22Rv1 (cell line): ENCODE results near the gene TREH.

Source experiments
- H3K27ac ChIP-seq: fragments of 450-650 bp; 2 replicates; pipeline ENCODE4 v1.5.1; 2017
- CTCF ChIP-seq: fragments of 450-650 bp; IDR thresholded peaks from 2 replicates; pipeline ENCODE4 v1.5.1; 2017; ENCODE audit warnings: mild to moderate bottlenecking
- ZFX ChIP-seq: fragments of 450-650 bp; IDR thresholded peaks from 2 replicates; pipeline ENCODE4 v1.6.1; 2017; ENCODE audit warnings: antibody characterized with exemption, borderline replicate concordance

The TREH gene

GRCh38 chr11:118609380-118610224, 69.8 kb downstream of the TREH start:
- no peak for TF ChIP-seq ZFX
- no peak for TF ChIP-seq CTCF
- no peak overlapping the region for H3K27ac ChIP-seq

GRCh38 chr11:118608360-118609227, 70.9 kb downstream of the TREH start:
- TF ChIP-seq CTCF (no peak), ZFX (no peak)
- no peak overlapping the region for H3K27ac ChIP-seq

DNA sequence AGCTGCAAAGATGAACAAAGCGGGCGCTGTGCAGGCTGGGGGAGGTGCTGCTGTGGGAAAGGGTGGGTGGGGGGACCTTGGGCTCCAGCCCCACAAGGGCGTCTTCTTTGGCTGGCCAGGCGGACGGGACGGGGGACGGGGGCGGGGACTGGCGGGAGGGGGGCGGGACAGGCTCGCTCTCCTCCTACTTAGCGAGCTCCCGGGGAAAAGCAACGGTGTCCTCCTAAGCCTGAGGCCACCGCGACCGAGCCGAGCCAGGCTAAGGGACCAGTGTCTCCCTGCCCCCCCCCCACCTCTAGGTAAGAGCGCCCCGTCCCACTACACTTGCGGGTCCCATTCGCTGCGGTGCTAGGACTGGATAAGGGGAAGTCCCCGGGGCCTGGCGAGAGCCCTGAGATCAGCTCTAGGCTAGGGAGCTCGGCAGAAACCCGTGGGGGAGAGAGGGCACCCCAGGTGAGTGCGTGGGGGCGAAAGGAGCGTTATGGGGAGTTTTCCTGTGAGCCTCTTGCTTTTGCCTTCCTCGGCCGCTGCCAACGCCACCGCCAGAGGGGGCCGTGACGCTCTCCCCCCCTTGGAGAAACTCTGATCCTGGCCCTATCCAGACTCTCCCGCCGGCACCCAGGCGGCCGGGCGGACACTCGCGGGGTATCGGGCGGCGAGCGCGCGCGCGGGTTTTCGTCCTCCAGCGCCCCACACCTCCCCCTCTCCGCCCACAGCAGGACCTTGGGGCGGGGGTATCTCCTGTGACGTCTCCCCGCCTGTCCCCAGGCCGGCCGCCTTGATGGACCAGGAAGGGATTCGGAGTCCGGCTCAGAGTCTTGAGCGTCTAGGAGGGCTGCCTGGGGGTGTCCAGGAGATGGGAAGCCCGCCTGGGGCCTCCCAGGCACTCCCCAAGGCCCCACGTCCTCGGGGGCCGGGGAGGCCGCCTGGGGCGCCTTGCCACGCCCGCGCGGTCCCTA, 71.8 kb downstream of the TREH start, which contains the start of gene PHLDB1:
Gene PHLDB1 (plus strand): TSS at position 215 of the 959 bp plus-strand sequence. CDS start 6,222 bp downstream, outside the sequence.
- H3K27ac ChIP-seq, result no peak within 1 kb of the TSS
- TF ChIP-seq CTCF (peak; percentile 78), ZFX (no peak)
